GM21529 (cell line): ENCODE measurements around the gene XRCC4.
"Not testable (repeated sequence)": the region's sequence is repeated elsewhere in the genome, so short reads cannot be mapped to it uniquely, and the experiment has no call there.

ENCODE experiments used
- ATAC-seq: cut with Tn5 transposase; IDR thresholded peaks from one replicate; pipeline ENCODE4 v1.9.1; 2021; ENCODE audit not compliant: unreplicated experiment

Gene XRCC4

GRCh38 chr5:83253720-83254119 is 176.4 kb downstream of the XRCC4 start:
- ATAC-seq = no peak

DNA sequence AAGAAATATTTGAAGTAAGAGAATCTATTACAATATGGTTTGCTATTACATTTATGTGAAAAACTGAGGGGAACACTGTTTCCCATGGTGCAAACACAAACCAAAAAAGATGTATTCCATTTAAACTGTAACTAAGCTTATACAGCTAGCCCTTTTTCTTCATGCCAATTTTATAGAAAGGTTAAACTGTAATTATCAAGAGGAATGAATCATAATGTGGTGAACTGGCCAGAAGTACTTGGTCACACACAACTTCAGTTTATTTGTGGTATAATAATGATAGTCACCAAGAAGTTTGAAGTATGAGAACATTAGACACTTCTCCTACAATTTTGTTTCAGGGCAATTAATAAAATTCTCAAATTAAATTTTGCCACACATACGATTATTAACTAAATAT is 177.9 kb downstream of the XRCC4 start:
- ATAC-seq = no peak

DNA sequence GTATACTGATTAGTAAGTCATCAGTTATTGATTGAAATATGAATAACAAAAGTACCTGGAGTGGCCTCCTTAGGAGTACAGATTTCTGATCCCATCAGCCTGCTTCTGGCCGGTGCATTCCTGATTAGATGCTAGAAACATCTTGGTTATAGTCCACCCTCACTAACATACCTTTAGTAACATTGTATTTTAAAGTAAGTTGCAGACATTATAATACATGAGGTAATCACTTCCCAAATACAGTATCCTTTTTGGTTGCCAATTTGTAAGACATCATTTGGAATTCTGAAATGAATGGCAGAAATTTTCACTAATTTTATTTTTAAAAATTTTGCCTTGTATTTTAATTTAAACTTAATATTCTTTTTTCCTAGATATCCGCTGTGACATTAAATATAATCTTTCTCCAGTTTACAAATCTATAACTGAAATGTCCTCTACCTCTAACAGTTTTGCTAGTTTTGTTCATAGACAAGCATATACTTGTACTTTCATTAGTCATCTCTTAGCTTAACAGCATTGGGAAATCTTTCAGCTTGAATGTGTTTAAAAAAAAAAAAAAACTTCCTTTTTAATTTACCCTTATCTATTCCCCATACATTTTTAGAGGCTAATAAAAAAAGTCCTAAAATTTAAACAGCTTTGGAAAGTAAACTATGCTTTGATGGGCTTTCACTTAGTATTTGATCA is 178.9 kb downstream of the XRCC4 start:
- ATAC-seq = no peak

DNA sequence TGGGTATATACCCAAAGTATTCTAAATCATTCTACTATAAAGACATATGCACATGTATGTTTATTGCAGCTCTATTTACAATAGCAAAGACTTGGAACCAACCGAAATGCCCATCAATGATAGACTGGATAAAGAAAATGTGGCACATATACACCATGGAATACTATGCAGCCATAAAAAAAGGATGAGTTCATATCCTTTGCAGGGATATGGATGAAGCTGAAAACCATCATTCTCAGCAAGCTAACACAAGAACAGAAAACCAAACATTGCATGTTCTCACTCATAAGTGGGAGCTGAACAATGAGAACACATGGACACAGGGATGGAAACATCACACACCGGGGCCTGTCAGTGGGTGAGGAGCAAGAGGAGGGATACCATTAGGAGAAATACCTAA is 180.3 kb downstream of the XRCC4 start:
- ATAC-seq = not testable (repeated sequence)

DNA sequence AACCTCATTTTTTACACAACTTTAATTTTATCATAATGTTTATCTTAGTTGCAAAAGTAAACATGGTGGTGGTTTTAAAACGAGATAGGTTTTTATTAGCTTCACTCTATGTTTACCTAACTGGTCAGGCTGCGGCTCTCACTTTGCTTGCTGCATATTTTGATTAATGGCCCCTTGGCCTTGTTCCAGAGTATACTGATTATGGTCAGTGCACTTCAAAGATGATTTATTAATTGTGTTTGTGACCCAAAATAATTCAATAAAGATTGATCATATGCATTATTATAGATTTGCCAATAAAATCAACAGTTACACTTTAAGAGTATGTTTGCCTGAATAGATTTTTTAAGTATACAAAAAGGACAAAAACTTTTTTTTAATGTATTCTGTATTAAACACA is 188.0 kb downstream of the XRCC4 start:
- ATAC-seq = no peak

DNA sequence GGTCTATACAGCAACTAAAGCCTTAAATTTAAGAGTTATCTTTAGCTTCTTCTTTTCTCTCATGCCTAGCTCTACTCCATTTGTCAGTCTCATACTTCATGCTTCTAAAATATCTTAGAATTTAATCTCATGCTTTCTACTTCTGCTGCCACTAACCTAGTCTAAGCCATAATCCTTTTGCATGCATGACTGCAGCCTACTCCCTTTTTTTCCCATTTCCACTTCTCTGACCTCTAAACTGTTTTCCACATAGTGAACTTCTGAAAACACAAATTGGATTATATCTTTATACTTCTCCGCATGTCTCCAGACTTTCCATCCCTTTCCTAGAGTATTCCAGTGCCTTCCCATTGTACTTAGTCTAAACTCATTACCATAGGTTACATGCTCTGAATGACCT is 193.0 kb downstream of the XRCC4 start:
- ATAC-seq = no peak

DNA sequence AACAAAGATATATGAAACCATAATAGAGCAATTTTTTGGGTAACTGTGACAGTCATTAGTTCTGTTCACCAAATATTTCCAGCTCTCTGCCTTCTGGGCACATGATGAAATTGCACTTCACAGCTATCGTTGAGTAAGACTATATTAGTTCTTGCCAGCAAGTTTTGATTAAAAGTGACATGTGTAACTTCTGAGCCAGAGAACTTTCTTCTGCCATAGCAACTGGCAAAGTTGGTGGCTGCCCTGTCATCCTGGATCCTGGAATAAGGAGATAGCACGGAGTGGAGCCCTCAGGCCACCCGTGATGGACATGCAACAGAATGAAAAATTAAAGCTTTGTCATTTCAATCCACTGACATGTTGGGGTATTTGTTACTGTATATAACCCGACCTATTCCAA is 199.8 kb downstream of the XRCC4 start:
- ATAC-seq = no peak

GRCh38 chr5:83277953-83278352 is 200.6 kb downstream of the XRCC4 start:
- ATAC-seq = peak; percentile 71

- ATAC-seq = no peak
These were observed 203.8 kb downstream of the XRCC4 start for GRCh38 chr5:83281176-83281575.

DNA sequence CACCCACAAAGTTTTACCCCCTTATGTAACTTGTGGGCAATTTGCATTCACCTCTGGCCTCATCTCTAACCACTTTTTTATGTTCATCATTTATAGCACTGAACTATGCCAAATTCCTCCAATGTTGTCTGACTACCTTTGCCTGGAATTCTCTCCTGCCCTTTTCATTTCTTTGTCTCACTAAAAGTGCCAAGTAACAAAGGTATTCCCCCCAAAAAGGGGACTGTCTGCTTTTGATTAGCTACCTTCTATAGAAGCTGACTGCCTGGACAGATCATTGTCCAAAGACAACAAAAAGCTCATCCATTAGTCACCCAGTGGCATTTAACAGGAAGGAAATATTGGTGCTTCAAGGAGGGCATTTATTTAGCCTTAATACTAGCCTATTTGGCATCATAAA is 204.3 kb downstream of the XRCC4 start:
- no peak for ATAC-seq

GRCh38 chr5:83283761-83284160 is 206.4 kb downstream of the XRCC4 start:
- ATAC-seq = no peak

DNA sequence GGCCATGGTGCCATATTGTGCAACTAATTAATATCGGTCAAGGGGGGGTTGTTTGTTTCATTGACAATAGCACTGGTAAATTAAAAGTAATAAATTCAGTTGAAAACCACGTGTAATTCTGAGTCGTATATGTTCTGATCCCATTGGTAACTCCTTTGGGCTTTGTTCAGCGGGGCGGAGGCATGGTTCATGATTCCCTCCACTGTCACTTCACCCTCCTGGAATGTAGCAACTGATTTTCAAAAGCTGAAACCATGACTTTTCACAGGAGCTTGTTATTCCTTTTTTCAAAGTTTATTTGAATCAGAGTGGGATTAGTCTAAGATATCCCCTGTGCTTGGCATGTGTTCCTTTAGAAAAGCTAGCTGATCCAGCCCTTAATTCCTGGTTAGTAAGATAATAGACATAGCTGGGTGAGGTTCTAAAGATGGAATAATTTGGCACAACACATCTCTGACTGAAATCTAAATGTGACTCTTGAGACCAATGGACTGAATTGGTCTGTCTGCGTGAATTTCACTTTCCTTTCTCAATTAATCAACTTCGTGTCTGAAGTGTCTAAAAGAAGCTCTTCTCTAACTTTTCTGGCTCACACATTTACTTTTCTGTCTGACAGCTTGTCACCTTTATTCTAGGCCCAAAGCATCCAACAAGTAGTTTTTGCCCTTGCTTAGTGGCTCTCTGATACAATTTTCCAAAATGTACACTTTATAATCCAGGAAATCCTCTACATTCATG is 208.5 kb downstream of the XRCC4 start:
- ATAC-seq = no peak

- ATAC-seq = no peak
These were observed 216.9 kb downstream of the XRCC4 start for GRCh38 chr5:83294246-83294645.

GRCh38 chr5:83299353-83299752 is 222.0 kb downstream of the XRCC4 start:
- no peak for ATAC-seq

DNA sequence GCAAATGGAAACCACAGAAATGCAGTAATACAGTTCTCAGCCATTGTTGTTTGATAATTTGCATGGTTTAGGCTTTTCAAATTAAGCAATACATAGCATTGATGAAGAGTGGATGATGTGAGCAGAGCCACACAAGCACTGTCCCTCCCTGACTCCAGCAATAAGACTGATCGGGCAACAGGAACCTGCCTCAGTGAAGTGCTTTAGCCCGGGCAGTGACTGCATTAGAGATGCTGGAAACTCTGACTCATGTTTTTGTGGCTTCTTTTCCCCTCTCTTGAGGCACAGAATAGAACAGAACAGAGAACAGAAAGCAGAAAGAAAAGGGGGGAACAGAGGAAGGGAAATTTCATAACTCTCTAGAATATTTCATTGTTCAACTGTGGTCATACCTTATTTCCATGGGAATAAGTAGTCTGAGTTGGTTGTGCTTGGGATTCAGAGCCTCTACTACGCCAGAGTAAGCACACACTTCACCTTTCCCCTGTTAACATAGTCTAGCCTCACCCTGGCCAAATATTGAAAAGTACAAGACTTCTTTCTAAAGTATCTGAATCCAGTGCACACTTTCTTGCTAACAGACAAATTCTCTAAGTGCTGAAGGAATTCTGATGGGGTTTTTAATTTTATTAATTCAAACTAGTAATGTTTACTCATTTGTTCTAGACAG is 229.4 kb downstream of the XRCC4 start:
- ATAC-seq = peak; percentile 97

GRCh38 chr5:83312663-83313062 is 235.3 kb downstream of the XRCC4 start:
- ATAC-seq = no peak

DNA sequence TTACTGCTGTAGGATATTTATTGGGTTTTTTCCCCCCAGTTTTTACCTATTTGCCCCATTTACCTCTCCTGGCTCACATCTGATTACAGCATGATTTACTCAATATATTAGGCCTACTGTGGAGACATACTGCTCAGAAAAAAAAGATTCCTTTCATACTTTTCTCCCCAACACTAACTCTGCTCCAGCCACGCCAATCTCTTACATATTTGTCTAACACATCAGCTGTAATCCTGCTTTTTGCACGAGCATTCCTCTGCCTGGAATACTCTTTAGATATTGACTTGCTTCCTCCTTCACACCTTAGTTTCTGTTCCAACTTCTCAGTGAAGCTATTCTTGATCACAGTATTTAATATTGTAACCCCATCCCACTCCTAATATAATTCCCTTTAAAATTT is 236.1 kb downstream of the XRCC4 start:
- ATAC-seq = no peak

- no peak for ATAC-seq
These were observed 244.2 kb downstream of the XRCC4 start for GRCh38 chr5:83321483-83322055.

DNA sequence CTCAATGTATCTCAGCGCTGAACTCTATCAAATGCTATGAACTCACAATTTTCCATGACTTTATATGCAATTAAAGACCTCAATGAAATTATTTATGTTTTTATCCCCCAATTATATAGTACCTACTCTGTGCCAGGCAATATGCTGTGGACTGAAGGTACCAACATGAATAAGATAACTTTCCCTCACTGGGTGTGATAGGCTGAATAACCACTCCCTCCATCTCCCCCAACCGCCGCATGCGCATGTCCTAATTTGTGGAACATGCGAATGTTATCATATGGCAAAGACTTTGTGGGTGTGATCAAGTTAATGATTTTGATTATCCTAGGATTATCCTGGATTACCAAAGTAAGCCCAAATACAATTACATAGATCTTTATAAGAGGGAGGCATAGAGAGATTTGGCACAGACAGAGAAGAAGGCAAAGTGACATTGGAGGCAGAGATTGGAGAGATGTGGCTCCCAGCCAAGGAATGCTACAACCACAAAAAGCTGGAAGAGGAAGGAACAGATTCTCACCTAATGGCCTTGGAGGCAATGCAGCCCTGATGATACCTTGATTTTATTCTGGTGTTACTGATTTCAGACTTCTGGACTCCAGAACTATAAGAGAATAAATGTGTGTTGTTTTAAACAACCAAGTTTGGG is 245.1 kb downstream of the XRCC4 start:
- ATAC-seq = no peak

DNA sequence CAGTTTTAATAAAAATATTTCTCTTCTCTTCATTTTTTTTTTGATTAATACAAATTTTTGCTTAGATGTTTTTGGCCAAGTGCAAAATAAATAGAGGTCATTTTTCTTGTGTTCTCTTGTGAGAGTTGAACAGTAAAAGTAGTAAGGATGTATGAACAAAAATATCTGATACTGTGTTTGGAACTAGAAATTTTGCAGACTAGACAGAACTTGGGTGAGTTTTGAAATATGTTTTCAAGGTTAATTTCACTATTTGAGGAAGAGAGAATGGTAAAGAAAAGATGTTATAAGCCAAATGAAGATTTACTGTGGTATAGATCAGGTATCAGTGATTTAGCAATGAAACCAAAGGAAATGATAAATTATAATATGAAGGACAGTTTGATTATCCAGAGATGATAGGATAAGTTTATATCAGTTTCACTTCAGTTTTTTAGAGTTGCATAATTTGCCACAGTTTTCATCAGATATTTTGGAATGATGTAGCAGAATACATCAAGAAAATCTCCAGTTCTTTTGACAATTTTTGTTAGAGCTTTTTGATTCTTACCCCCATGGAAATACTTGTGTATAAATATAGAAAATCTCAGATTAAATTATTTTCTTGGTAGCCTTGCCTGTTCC is 246.3 kb downstream of the XRCC4 start:
- ATAC-seq = no peak

- no peak for ATAC-seq
These were observed 254.5 kb downstream of the XRCC4 start for GRCh38 chr5:83331842-83332241.
